Mucosa of rectum (tissue), 2 donors: ENCODE data around the gene MSI2.

Source experiments
- H3K27ac ChIP-seq, 2 donors: one replicate each; pipeline ENCODE4 v1.7.0; 2013; ENCODE audit warnings: inconsistent platforms in 2 of 2, low read depth in 2 of 2, low read length in 2 of 2
- H3K27me3 ChIP-seq, 2 donors: one replicate each; pipeline ENCODE4 v1.7.0; 2013; ENCODE audit warnings: low read length in 2 of 2; ENCODE audit not compliant: control insufficient read depth in 2 of 2, insufficient read depth in 2 of 2
- H3K36me3 ChIP-seq, 2 donors: one replicate each; pipeline ENCODE4 v1.7.0; 2013; ENCODE audit warnings: low read length in 2 of 2; ENCODE audit not compliant: control insufficient read depth in 2 of 2, insufficient read depth in 2 of 2
- H3K4me1 ChIP-seq, 2 donors: one replicate each; pipeline ENCODE4 v1.7.0; 2013; ENCODE audit warnings: low read length in 2 of 2, mild to moderate bottlenecking in 1 of 2; ENCODE audit not compliant: control insufficient read depth in 2 of 2, insufficient read depth in 2 of 2
- H3K4me3 ChIP-seq, 2 donors: one replicate each; pipeline ENCODE4 v1.7.0; 2013; ENCODE audit warnings: low read length in 2 of 2
- H3K9ac ChIP-seq, 2 donors: one replicate each; pipeline ENCODE4 v1.7.0; 2013; ENCODE audit warnings: low read length in 2 of 2, low read depth in 1 of 2, mild to moderate bottlenecking in 1 of 2
- H3K9me3 ChIP-seq, 2 donors: one replicate each; pipeline ENCODE4 v1.7.0; 2013; ENCODE audit warnings: low read length in 2 of 2; ENCODE audit not compliant: control insufficient read depth in 2 of 2
- donor health status: healthy.
- donor health status: Normal muscosa, but diverticular disease.

The MSI2 gene

GRCh38 chr17:57369509-57369945 lies 113.2 kb downstream of the MSI2 start:
- H3K36me3 ChIP-seq, result no peaks in the 10 kb centered on the region
- H3K27ac ChIP-seq, result no peak overlapping the region
- H3K4me3 ChIP-seq, result no peak overlapping the region
- no peaks in the 10 kb centered on the region for H3K4me1 ChIP-seq
- no peaks in the 10 kb centered on the region for H3K27me3 ChIP-seq
- peaks cover 0 to 3% of the 10 kb centered on the region in 2 donors for H3K9me3 ChIP-seq
- no peak overlapping the region for H3K9ac ChIP-seq

- Histone ChIP-seq H3K27me3 (no peaks in the 10 kb centered on the region), H3K9ac (no peak overlapping the region), H3K4me3 (no peak overlapping the region), H3K9me3 (peaks cover 0 to 3% of the 10 kb centered on the region in 2 donors), H3K4me1 (no peaks in the 10 kb centered on the region), H3K27ac (no peak overlapping the region), H3K36me3 (no peaks in the 10 kb centered on the region)
Measured at GRCh38 chr17:57370037-57370581, 113.8 kb downstream of the MSI2 start.

DNA sequence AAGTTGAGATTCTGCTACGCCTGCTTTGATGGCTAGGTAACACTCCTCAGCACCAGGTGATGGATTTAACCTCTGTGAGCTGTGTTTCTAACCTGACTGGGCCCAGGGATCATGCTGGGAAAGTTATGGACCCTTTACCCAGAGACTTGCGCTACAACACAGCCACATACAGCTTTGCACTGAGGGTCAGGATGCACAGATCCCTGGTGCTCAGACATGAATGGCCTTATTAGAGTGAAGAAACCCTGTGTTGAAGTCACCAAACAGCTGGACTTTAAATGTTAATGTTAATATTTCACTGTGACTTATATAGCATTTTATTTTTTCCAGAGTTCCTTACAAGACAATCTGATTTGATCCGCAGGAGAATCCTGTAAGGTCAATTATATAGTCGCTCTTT lies 114.3 kb downstream of the MSI2 start:
- H3K9me3 ChIP-seq, result peaks cover 0 to 3% of the 10 kb centered on the region in 2 donors
- no peaks in the 10 kb centered on the region for H3K4me1 ChIP-seq
- no peak overlapping the region for H3K27ac ChIP-seq
- H3K4me3 ChIP-seq, result no peak overlapping the region
- no peak overlapping the region for H3K9ac ChIP-seq
- H3K36me3 ChIP-seq, result no peaks in the 10 kb centered on the region
- H3K27me3 ChIP-seq, result no peaks in the 10 kb centered on the region

- Histone ChIP-seq H3K4me1 (no peaks in the 10 kb centered on the region), H3K27ac (no peak overlapping the region), H3K4me3 (no peak overlapping the region), H3K9me3 (peaks cover 0 to 3% of the 10 kb centered on the region in 2 donors), H3K9ac (no peak overlapping the region), H3K27me3 (no peaks in the 10 kb centered on the region), H3K36me3 (no peaks in the 10 kb centered on the region)
Measured at GRCh38 chr17:57372156-57372555, 115.8 kb downstream of the MSI2 start.

DNA sequence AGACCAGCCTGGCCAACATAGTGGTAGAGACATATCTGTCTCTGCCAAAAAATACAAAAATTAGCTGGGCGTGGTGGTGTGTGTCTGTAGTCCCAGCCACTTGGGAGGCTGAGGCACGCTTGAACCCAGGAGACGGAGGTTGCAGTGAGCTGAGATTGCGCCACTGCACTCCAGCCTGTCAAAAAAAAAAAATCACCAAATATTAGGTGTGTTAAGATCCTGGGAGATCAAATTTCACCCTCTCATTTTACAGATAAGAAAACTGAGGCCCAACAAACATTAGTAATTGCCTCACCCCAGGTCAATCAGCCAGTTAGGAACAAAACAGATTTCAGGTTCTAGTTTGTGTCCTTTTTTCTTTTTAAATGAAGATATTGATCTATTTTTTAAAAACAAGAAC lies 116.7 kb downstream of the MSI2 start:
- Histone ChIP-seq H3K4me3 (no peak overlapping the region), H3K9me3 (peaks cover 0 to 3% of the 10 kb centered on the region in 2 donors), H3K27ac (no peak overlapping the region), H3K9ac (no peak overlapping the region), H3K4me1 (no peaks in the 10 kb centered on the region), H3K27me3 (no peaks in the 10 kb centered on the region), H3K36me3 (no peaks in the 10 kb centered on the region)

DNA sequence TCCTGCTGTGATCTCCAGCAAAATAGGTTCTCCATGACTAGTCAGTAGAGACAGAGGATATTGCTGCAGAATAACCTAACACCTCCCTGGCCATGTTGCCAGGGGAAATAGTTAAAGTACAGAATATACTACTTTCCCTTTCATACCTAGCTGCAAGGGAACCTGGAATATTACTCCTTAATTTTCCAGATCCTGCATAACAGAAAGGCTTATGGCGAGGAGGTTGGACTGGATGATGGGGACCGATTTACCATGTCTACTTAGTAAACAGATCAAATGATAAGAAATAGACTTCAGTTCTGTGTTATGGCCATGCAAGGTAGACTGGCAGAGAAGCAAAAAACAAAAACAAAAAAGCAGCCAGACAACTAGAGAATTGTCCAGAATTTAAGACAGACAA lies 117.4 kb downstream of the MSI2 start:
- Histone ChIP-seq H3K4me3 (no peak overlapping the region), H3K27ac (no peak overlapping the region), H3K9ac (no peak overlapping the region), H3K4me1 (no peaks in the 10 kb centered on the region), H3K27me3 (no peaks in the 10 kb centered on the region), H3K36me3 (no peaks in the 10 kb centered on the region), H3K9me3 (peaks cover 0 to 3% of the 10 kb centered on the region in 2 donors)

- Histone ChIP-seq H3K9me3 (peaks cover 0 to 3% of the 10 kb centered on the region in 2 donors), H3K9ac (no peak overlapping the region), H3K4me3 (no peak overlapping the region), H3K36me3 (no peaks in the 10 kb centered on the region), H3K27me3 (no peaks in the 10 kb centered on the region), H3K27ac (no peak overlapping the region), H3K4me1 (no peaks in the 10 kb centered on the region)
Measured at GRCh38 chr17:57375040-57375769, 118.9 kb downstream of the MSI2 start.

GRCh38 chr17:57375770-57376225 lies 119.5 kb downstream of the MSI2 start:
- Histone ChIP-seq H3K27me3 (no peaks in the 10 kb centered on the region), H3K36me3 (no peaks in the 10 kb centered on the region), H3K9me3 (peaks cover 0 to 3% of the 10 kb centered on the region in 2 donors), H3K4me3 (no peak overlapping the region), H3K27ac (no peak overlapping the region), H3K4me1 (no peaks in the 10 kb centered on the region), H3K9ac (no peak overlapping the region)

DNA sequence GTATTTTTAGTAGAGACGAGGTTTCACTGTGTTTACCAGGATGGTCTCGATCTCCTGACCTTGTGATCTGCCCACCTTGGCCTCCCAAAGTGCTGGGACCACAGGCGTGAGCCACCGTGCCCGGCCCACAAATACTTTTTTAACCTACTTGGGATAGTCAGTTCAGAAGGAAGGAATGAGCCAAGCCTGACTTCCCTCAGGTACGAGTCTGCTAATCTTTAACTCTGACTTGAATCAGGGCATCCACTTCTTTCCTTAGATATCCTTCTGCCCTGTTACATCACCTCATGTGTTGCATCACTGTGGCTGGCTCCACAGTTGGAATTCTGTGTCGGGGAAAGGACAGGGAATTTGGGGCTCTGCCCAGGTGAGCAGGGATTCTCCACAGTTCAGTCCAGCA lies 120.8 kb downstream of the MSI2 start:
- H3K4me3 ChIP-seq, result no peak overlapping the region
- H3K36me3 ChIP-seq, result no peaks in the 10 kb centered on the region
- no peak overlapping the region for H3K9ac ChIP-seq
- no peaks in the 10 kb centered on the region for H3K27me3 ChIP-seq
- H3K9me3 ChIP-seq, result peaks cover 0 to 3% of the 10 kb centered on the region in 2 donors
- H3K27ac ChIP-seq, result no peak overlapping the region
- H3K4me1 ChIP-seq, result no peaks in the 10 kb centered on the region

- no peaks in the 10 kb centered on the region for H3K4me1 ChIP-seq
- H3K9me3 ChIP-seq, result no peaks in the 10 kb centered on the region
- H3K36me3 ChIP-seq, result no peaks in the 10 kb centered on the region
- no peak overlapping the region for H3K9ac ChIP-seq
- no peak overlapping the region for H3K4me3 ChIP-seq
- H3K27ac ChIP-seq, result no peak overlapping the region
- H3K27me3 ChIP-seq, result no peaks in the 10 kb centered on the region
Measured at GRCh38 chr17:57379237-57379894, 123.0 kb downstream of the MSI2 start.
